ENCODE data around the gene TMEM74B. TPM values are rescaled to one million over a fixed set of nuclear protein-coding genes. Genes with fewer than 3 reads are reported as not detected.
"Not testable (repeated sequence)": the region's sequence is repeated elsewhere in the genome, so short reads cannot be mapped to it uniquely, and the experiment has no call there.

Gene TMEM74B
- total RNA-seq, 2 donors from 2014 or later, result not detected

DNA sequence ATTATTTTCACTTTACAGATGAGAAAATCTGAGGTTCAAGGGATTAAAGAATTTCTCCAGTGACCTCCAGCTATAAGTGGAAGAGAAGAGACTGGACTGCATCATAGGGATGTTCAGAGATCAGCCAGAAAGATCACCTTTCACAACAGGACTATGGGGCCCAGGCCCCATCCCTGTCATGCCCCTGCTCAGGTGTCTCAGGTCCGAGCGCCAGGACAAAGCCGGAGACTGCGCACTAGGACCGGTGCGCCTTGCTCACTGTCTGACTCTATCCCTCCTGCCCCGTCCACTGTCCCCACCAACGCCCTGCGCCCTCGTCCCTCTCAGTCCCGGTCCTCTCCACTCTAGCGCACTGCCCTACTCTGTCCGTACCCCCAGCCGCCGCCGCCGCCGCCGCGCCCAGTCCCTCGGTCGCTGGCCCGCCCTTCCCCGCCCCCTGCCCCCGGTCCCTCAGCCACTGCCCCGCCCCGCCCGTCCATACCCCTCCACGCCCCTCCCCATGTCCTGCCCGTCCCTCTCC lies 40.5 kb upstream of the TMEM74B start:
- no peak overlapping the region for H3K27ac ChIP-seq
- peak in 1 of 4 donors; percentile 79 for DNase-seq
- H3K27me3 ChIP-seq, result peaks cover 0 to 5% of the 10 kb centered on the region in 2 donors
- TF ChIP-seq POLR2A (IDR thresholded peaks at IDR 0.05) (no peak), CTCF (IDR thresholded peaks at IDR 0.05) (no peak)
- H3K9me3 ChIP-seq, result no peaks in the 10 kb centered on the region
- 4 to 6% methylated on average over 21 to 28 of the region's 30 CpGs for whole genome bisulfite sequencing, 2 donors
- ATAC-seq, result no peak
- peaks cover 12% of the 10 kb centered on the region for H3K4me1 ChIP-seq
- no peaks in the 10 kb centered on the region for H3K36me3 ChIP-seq (replicated peaks in 1 of 2; ENCODE audit: insufficient read depth in 1 of 2, low read depth in 2 of 2)
- intact Hi-C loops (cut with DNase I), result no loop called here
- peak overlapping the region in 1 of 2 donors; percentile 36 for H3K4me3 ChIP-seq

DNA sequence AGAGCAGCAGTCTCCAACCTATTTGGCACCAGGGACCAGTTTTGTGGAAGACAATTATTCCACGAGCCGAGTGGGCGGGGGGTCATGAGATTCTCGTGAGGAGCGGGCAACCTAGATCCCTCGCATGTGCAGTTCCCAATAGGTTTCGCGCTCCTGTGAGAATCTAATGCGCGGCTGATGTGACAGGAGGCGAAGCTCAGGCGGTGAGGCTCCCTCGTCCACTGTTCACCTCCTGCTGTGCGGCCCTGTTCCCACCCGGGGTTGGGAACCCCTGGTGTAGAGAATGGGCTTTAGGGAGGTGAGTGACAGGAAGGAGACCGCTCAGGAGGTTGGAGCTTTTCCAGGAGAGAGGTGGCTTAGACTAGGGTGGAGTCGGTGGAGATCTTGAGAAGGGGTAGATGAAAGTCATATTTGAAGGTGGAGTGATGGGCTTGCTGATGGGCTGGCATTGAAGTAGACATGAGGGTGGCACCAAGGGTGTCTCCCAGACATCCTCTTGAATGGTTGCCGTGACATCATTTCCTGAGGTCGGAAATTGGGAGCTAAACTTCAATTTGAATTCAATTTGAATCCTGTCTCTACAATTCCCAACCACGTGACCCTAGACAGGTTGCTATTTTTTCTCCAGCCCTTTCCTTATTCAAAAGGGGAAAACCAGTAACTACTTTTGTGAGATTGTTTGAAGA lies 39.6 kb upstream of the TMEM74B start:
- Histone ChIP-seq H3K36me3 (replicated peaks in 1 of 2; ENCODE audit: insufficient read depth in 1 of 2, low read depth in 2 of 2) (no peaks in the 10 kb centered on the region), H3K4me1 (peaks cover 12% of the 10 kb centered on the region), H3K4me3 (no peak overlapping the region), H3K27me3 (peaks cover 0 to 5% of the 10 kb centered on the region in 2 donors), H3K9me3 (no peaks in the 10 kb centered on the region), H3K27ac (no peak overlapping the region)
- no peak for DNase-seq
- TF ChIP-seq POLR2A (IDR thresholded peaks at IDR 0.05) (no peak), CTCF (IDR thresholded peaks at IDR 0.05) (no peak)
- 83 to 84% methylated on average over 20 of the region's 20 CpGs for WGBS, 2 donors
- ATAC-seq, result no peak
- intact Hi-C loops (cut with DNase I), result no loop called here

- H3K9me3 ChIP-seq; H3K27ac ChIP-seq; H3K36me3 ChIP-seq (replicated peaks in 1 of 2; ENCODE audit: insufficient read depth in 1 of 2, low read depth in 2 of 2); DNase-seq; ATAC-seq; intact Hi-C loops (cut with DNase I); H3K27me3 ChIP-seq; H3K4me3 ChIP-seq: not testable (repeated sequence)
- peaks cover 12% of the 10 kb centered on the region for H3K4me1 ChIP-seq
- 85 to 87% methylated on average over 3 to 4 of the region's 4 CpGs for WGBS, 2 donors
Observed at GRCh38 chr20:1222750-1223149, 38.0 kb upstream of the TMEM74B start.

DNA sequence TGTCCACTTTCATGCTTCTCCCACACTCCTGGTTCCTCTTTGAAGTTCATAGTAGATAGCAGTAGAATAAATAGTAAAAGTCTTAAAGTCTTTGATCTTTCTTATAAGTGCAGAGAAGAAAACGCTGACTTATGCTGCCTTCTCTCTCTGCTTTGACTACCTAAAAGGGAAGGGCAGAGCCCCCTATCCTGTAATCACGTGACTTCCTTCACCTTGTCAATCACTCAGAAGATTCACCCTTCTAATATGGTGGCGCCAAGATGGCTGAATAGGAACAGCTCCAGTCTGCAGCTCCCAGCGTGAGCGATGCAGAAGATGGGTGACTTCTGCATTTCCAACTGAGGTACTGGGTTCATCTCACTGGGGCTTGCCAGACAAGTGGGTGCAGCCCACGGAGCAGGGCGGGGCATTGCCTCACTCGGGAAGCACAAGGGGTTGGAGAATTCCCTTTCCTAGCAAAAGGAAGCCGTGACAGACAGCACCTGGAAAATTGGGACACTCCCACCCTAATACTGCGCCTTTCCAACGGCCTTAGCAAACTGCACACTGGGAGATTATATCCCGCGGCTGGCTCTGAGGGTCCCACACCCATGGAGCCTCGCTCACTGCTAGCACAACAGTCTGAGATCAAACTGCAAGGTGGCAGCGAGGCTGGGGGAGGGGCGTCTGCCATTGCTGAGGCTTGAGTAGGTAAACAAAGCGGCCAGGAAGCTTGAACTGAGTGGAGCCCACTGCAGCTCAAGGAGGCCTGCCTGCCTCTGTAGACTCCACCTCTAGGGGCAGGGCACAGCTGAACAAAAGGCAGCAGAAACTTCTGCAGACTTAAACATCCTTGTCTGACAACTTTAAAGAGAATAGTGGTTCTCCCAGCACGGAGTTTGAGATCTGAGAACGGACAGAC lies 32.0 kb upstream of the TMEM74B start:
- H3K27me3 ChIP-seq; H3K27ac ChIP-seq; H3K4me3 ChIP-seq; ATAC-seq; H3K36me3 ChIP-seq (replicated peaks in 1 of 2; ENCODE audit: insufficient read depth in 1 of 2, low read depth in 2 of 2); H3K4me1 ChIP-seq; H3K9me3 ChIP-seq; DNase-seq; intact Hi-C loops (cut with DNase I): not testable (repeated sequence)
- WGBS, 2 donors, result 54 to 62% methylated on average over 11 to 18 of the region's 19 CpGs

- 61 to 70% methylated on average over 11 of the region's 11 CpGs for WGBS, 2 donors
- no peak for ATAC-seq
- DNase-seq, result no peak
- H3K27me3 ChIP-seq, result peaks cover 0 to 3% of the 10 kb centered on the region in 2 donors
- TF ChIP-seq POLR2A (IDR thresholded peaks at IDR 0.05) (no peak), CTCF (IDR thresholded peaks at IDR 0.05) (no peak)
- no peaks in the 10 kb centered on the region for H3K9me3 ChIP-seq
- H3K4me3 ChIP-seq, result no peak overlapping the region
- H3K27ac ChIP-seq, result no peak overlapping the region
- H3K4me1 ChIP-seq, result no peaks in the 10 kb centered on the region
- intact Hi-C loops (cut with DNase I), result no loop called here
- H3K36me3 ChIP-seq (replicated peaks in 1 of 2; ENCODE audit: insufficient read depth in 1 of 2, low read depth in 2 of 2), result no peaks in the 10 kb centered on the region
Observed at GRCh38 chr20:1215386-1216170, 30.8 kb upstream of the TMEM74B start.
